ENCODE results near the gene CDYL.

Gene CDYL

GRCh38 chr6:4736371-4736873 is 39.8 kb upstream of the CDYL start:
- Histone ChIP-seq H3K4me1 (ENCODE audit: control insufficient read depth in 2 of 2, insufficient read depth in 1 of 2, low read depth in 1 of 2, low read length in 2 of 2) (peaks cover 0 to 3% of the 10 kb centered on the region in 2 donors), H3K18ac (ENCODE audit: low read length) (no peak overlapping the region), H3K9me3 (replicated peaks in 1 of 2; ENCODE audit: control insufficient read depth in 2 of 2, insufficient read depth in 1 of 2, low read depth in 1 of 2, low read length in 2 of 2) (no peaks in the 10 kb centered on the region), H3K4ac (ENCODE audit: low read length) (no peak overlapping the region), H3K9ac (ENCODE audit: low read depth, low read length, poor library complexity) (no peak overlapping the region), H2AFZ (ENCODE audit: low read length) (no peak overlapping the region), H2AK5ac (ENCODE audit: low read depth, low read length) (no peak overlapping the region), H2BK5ac (ENCODE audit: low read length) (no peak overlapping the region), H3K79me1 (ENCODE audit: low read depth, low read length) (no peaks in the 10 kb centered on the region), H2BK120ac (ENCODE audit: low read depth, low read length) (no peak overlapping the region), H3K23ac (ENCODE audit: low read depth, low read length, poor library complexity) (no peak overlapping the region), H3K4me2 (ENCODE audit: insufficient read depth, low read length, poor library complexity, severe bottlenecking) (no peak overlapping the region), H3K27ac (replicated peaks; ENCODE audit: low read length) (no peak overlapping the region), H2BK15ac (ENCODE audit: low read length) (no peak overlapping the region), H3K36me3 (replicated peaks in 1 of 2; ENCODE audit: control insufficient read depth in 2 of 2, insufficient read depth in 2 of 2, low read length in 2 of 2) (no peaks in the 10 kb centered on the region), H4K8ac (ENCODE audit: low read depth, low read length) (no peak overlapping the region), H3K4me3 (ENCODE audit: low read length in 2 of 2) (no peak overlapping the region), H3K27me3 (ENCODE audit: control insufficient read depth in 3 of 3, insufficient read depth in 3 of 3, low read depth in 1 of 3, low read length in 3 of 3) (peaks cover 0 to under 1% (median 0%) of the 10 kb centered on the region in 3 experiments), H2BK12ac (ENCODE audit: low read length) (no peak overlapping the region), H4K91ac (ENCODE audit: low read depth, low read length, poor library complexity) (no peak overlapping the region), H3K14ac (ENCODE audit: low read length) (no peak overlapping the region)
- no peak for DNase-seq (ENCODE audit: low spot score)
- no CpG with 5 or more reads among the region's 1 CpG for WGBS, 2 donors (ENCODE audit: extremely low coverage in 2 of 2, insufficient read length in 2 of 2, insufficient replicate concordance in 1 of 2)

DNA sequence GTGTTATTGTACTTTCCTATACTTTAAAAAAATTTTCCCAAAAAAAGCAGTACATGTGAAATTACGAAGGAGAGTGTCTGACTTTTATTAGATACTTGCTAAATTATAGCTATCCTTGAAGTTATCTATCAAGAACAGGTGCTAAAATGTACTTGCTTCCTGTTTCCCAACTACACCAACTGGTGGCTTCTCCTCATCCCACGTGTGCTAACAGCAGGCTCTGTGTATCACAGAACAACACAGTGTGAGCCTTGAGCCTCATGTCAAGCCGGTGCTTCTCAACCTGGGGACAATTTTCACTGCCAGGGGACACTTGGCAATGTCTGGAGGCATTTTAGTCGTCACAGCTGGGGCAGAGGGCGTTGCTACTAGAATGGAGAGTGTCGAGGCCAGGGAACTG is 36.2 kb upstream of the CDYL start:
- no peak overlapping the region for H3K4me2 ChIP-seq (ENCODE audit: insufficient read depth, low read length, poor library complexity, severe bottlenecking)
- H3K36me3 ChIP-seq (replicated peaks in 1 of 2; ENCODE audit: control insufficient read depth in 2 of 2, insufficient read depth in 2 of 2, low read length in 2 of 2) = no peaks in the 10 kb centered on the region
- no peak overlapping the region for H4K8ac ChIP-seq (ENCODE audit: low read depth, low read length)
- H3K4me1 ChIP-seq (ENCODE audit: control insufficient read depth in 2 of 2, insufficient read depth in 1 of 2, low read depth in 1 of 2, low read length in 2 of 2) = no peaks in the 10 kb centered on the region
- no peak overlapping the region for H3K4me3 ChIP-seq (ENCODE audit: low read length in 2 of 2)
- no peak overlapping the region for H2AK5ac ChIP-seq (ENCODE audit: low read depth, low read length)
- no peak overlapping the region for H3K27ac ChIP-seq (replicated peaks; ENCODE audit: low read length)
- H2BK12ac ChIP-seq (ENCODE audit: low read length) = no peak overlapping the region
- no CpG with 5 or more reads among the region's 6 CpGs for WGBS, 2 donors (ENCODE audit: extremely low coverage in 2 of 2, insufficient read length in 2 of 2, insufficient replicate concordance in 1 of 2)
- no peak overlapping the region for H2BK5ac ChIP-seq (ENCODE audit: low read length)
- DNase-seq (ENCODE audit: low spot score) = no peak
- H3K79me1 ChIP-seq (ENCODE audit: low read depth, low read length) = no peaks in the 10 kb centered on the region
- H4K91ac ChIP-seq (ENCODE audit: low read depth, low read length, poor library complexity) = no peak overlapping the region
- H2BK120ac ChIP-seq (ENCODE audit: low read depth, low read length) = no peak overlapping the region
- H3K27me3 ChIP-seq (ENCODE audit: control insufficient read depth in 3 of 3, insufficient read depth in 3 of 3, low read depth in 1 of 3, low read length in 3 of 3) = peaks cover 0 to 4% (median 0%) of the 10 kb centered on the region in 3 experiments
- no peaks in the 10 kb centered on the region for H3K9me3 ChIP-seq (replicated peaks in 1 of 2; ENCODE audit: control insufficient read depth in 2 of 2, insufficient read depth in 1 of 2, low read depth in 1 of 2, low read length in 2 of 2)
- H3K23ac ChIP-seq (ENCODE audit: low read depth, low read length, poor library complexity) = no peak overlapping the region
- H3K4ac ChIP-seq (ENCODE audit: low read length) = no peak overlapping the region
- no peak overlapping the region for H3K9ac ChIP-seq (ENCODE audit: low read depth, low read length, poor library complexity)
- H3K18ac ChIP-seq (ENCODE audit: low read length) = no peak overlapping the region
- no peak overlapping the region for H2BK15ac ChIP-seq (ENCODE audit: low read length)
- H2AFZ ChIP-seq (ENCODE audit: low read length) = no peak overlapping the region
- no peak overlapping the region for H3K14ac ChIP-seq (ENCODE audit: low read length)

DNA sequence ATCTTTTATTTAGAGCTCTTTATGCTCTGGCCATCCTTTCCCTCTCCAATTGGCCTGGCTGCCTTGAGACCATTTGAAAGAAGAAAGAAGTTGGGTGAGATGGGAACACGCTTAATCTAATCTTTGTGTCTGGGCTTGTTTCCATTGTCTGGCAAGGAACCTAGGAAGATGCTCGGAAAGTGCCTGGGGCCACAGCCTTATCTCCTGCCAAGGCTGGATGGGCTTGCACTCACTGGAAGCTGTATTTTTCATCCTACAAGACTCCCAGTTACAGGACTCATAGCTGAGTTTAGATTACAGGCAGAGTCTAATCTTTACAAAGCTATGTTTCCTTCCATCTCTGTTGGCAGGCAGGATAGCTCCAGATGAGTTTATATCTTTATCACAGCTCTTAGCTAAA is 33.1 kb upstream of the CDYL start:
- H4K91ac ChIP-seq (ENCODE audit: low read depth, low read length, poor library complexity) = no peak overlapping the region
- no peak overlapping the region for H3K23ac ChIP-seq (ENCODE audit: low read depth, low read length, poor library complexity)
- H3K14ac ChIP-seq (ENCODE audit: low read length) = no peak overlapping the region
- no peak overlapping the region for H3K4me2 ChIP-seq (ENCODE audit: insufficient read depth, low read length, poor library complexity, severe bottlenecking)
- no peak overlapping the region for H3K4me3 ChIP-seq (ENCODE audit: low read length in 2 of 2)
- H3K79me1 ChIP-seq (ENCODE audit: low read depth, low read length) = no peaks in the 10 kb centered on the region
- H2BK15ac ChIP-seq (ENCODE audit: low read length) = no peak overlapping the region
- H3K18ac ChIP-seq (ENCODE audit: low read length) = no peak overlapping the region
- H3K27ac ChIP-seq (replicated peaks; ENCODE audit: low read length) = no peak overlapping the region
- H3K4me1 ChIP-seq (ENCODE audit: control insufficient read depth in 2 of 2, insufficient read depth in 1 of 2, low read depth in 1 of 2, low read length in 2 of 2) = no peaks in the 10 kb centered on the region
- no peak overlapping the region for H2BK120ac ChIP-seq (ENCODE audit: low read depth, low read length)
- no peaks in the 10 kb centered on the region for H3K36me3 ChIP-seq (replicated peaks in 1 of 2; ENCODE audit: control insufficient read depth in 2 of 2, insufficient read depth in 2 of 2, low read length in 2 of 2)
- H3K9me3 ChIP-seq (replicated peaks in 1 of 2; ENCODE audit: control insufficient read depth in 2 of 2, insufficient read depth in 1 of 2, low read depth in 1 of 2, low read length in 2 of 2) = no peaks in the 10 kb centered on the region
- DNase-seq (ENCODE audit: low spot score) = no peak
- no peak overlapping the region for H2AFZ ChIP-seq (ENCODE audit: low read length)
- no peak overlapping the region for H3K9ac ChIP-seq (ENCODE audit: low read depth, low read length, poor library complexity)
- peaks cover 0 to 4% (median 0%) of the 10 kb centered on the region in 3 experiments for H3K27me3 ChIP-seq (ENCODE audit: control insufficient read depth in 3 of 3, insufficient read depth in 3 of 3, low read depth in 1 of 3, low read length in 3 of 3)
- H2AK5ac ChIP-seq (ENCODE audit: low read depth, low read length) = no peak overlapping the region
- no peak overlapping the region for H4K8ac ChIP-seq (ENCODE audit: low read depth, low read length)
- no peak overlapping the region for H2BK12ac ChIP-seq (ENCODE audit: low read length)
- H3K4ac ChIP-seq (ENCODE audit: low read length) = no peak overlapping the region
- WGBS, 2 donors (ENCODE audit: extremely low coverage in 2 of 2, insufficient read length in 2 of 2, insufficient replicate concordance in 1 of 2) = no CpG with 5 or more reads among the region's 2 CpGs
- H2BK5ac ChIP-seq (ENCODE audit: low read length) = no peak overlapping the region

GRCh38 chr6:4743926-4744325 is 32.3 kb upstream of the CDYL start:
- Histone ChIP-seq H3K27me3 (ENCODE audit: control insufficient read depth in 3 of 3, insufficient read depth in 3 of 3, low read depth in 1 of 3, low read length in 3 of 3) (peaks cover 0 to 4% (median 0%) of the 10 kb centered on the region in 3 experiments), H4K8ac (ENCODE audit: low read depth, low read length) (no peak overlapping the region), H2BK120ac (ENCODE audit: low read depth, low read length) (no peak overlapping the region), H3K4ac (ENCODE audit: low read length) (no peak overlapping the region), H2BK12ac (ENCODE audit: low read length) (no peak overlapping the region), H3K4me1 (ENCODE audit: control insufficient read depth in 2 of 2, insufficient read depth in 1 of 2, low read depth in 1 of 2, low read length in 2 of 2) (no peaks in the 10 kb centered on the region), H2AFZ (ENCODE audit: low read length) (no peak overlapping the region), H2BK5ac (ENCODE audit: low read length) (no peak overlapping the region), H3K9ac (ENCODE audit: low read depth, low read length, poor library complexity) (no peak overlapping the region), H2BK15ac (ENCODE audit: low read length) (no peak overlapping the region), H4K91ac (ENCODE audit: low read depth, low read length, poor library complexity) (no peak overlapping the region), H3K23ac (ENCODE audit: low read depth, low read length, poor library complexity) (no peak overlapping the region), H3K4me3 (ENCODE audit: low read length in 2 of 2) (no peak overlapping the region), H2AK5ac (ENCODE audit: low read depth, low read length) (no peak overlapping the region), H3K79me1 (ENCODE audit: low read depth, low read length) (no peaks in the 10 kb centered on the region), H3K14ac (ENCODE audit: low read length) (no peak overlapping the region), H3K36me3 (replicated peaks in 1 of 2; ENCODE audit: control insufficient read depth in 2 of 2, insufficient read depth in 2 of 2, low read length in 2 of 2) (no peaks in the 10 kb centered on the region), H3K4me2 (ENCODE audit: insufficient read depth, low read length, poor library complexity, severe bottlenecking) (no peak overlapping the region), H3K27ac (replicated peaks; ENCODE audit: low read length) (no peak overlapping the region), H3K9me3 (replicated peaks in 1 of 2; ENCODE audit: control insufficient read depth in 2 of 2, insufficient read depth in 1 of 2, low read depth in 1 of 2, low read length in 2 of 2) (no peaks in the 10 kb centered on the region), H3K18ac (ENCODE audit: low read length) (no peak overlapping the region)
- no peak for DNase-seq (ENCODE audit: low spot score)
- WGBS, 2 donors (ENCODE audit: extremely low coverage in 2 of 2, insufficient read length in 2 of 2, insufficient replicate concordance in 1 of 2) = no CpG with 5 or more reads among the region's 5 CpGs

Data from neuronal stem cell (in vitro differentiated cells).